OCI-LY1 (cell line): ENCODE results near the gene GPATCH8.

Experiments
- CTCF ChIP-seq: fragments of 200-600 bp; sonication (generic), shearing (Covaris generic); IDR thresholded peaks from 2 replicates; pipeline ENCODE4 v1.5.1; 2017; ENCODE audit warnings: mild to moderate bottlenecking, antibody characterized with exemption, low read length, moderate library complexity, mixed read lengths
- EZH2 ChIP-seq: fragments of 200-600 bp; sonication (generic), shearing (Covaris generic); IDR thresholded peaks from 2 replicates; pipeline ENCODE4 v1.8.0; 2017; ENCODE audit warnings: borderline replicate concordance, mixed run types, mild to moderate bottlenecking, antibody characterized with exemption, low read length, moderate library complexity, mixed read lengths

GRCh38 chr17:44487170-44487569 is 16.0 kb downstream of the GPATCH8 start:
- TF ChIP-seq CTCF (no peak), EZH2 (no peak)
